Esophagus squamous epithelium (tissue), 5 donors: ENCODE data around the gene ZNF582. TPM values are rescaled to one million over a fixed set of nuclear protein-coding genes. Genes with fewer than 3 reads are reported as not detected.

Source experiments
- DNase-seq: peaks from one replicate; lab custom pipeline; 2025; lab: John Stamatoyannopoulos, UW
- H3K27ac ChIP-seq, 4 donors: fragments of 200-600 bp; sonication (generic); one replicate each; pipeline ENCODE4 v1.5.1; 2016 to 2019; ENCODE audit warnings: mild to moderate bottlenecking in 1 of 4
- H3K27me3 ChIP-seq, 4 donors: fragments of 200-600 bp; sonication (generic); 1 replicate in 3 of 4; 2 replicates in 1 of 4; pipeline versions ENCODE4 v1.5.1 to v1.6.0; 2017 to 2021; ENCODE audit warnings: antibody characterized with exemption in 1 of 4
- H3K36me3 ChIP-seq, 3 donors: fragments of 200-600 bp; sonication (generic); one replicate each; pipeline ENCODE4 v1.5.1; 2016 to 2019
- H3K4me1 ChIP-seq, 3 donors: fragments of 200-600 bp; sonication (generic); one replicate each; pipeline ENCODE4 v1.5.1; 2017 to 2019
- H3K4me3 ChIP-seq, 4 donors: fragments of 200-600 bp; sonication (generic); 1 replicate in 3 of 4; 2 replicates in 1 of 4; pipeline ENCODE4 v1.5.1; 2016 to 2019; ENCODE audit warnings: mild to moderate bottlenecking in 2 of 4, moderate library complexity in 1 of 4
- H3K9me3 ChIP-seq, 3 donors: fragments of 200-600 bp; sonication (generic); one replicate each; pipeline ENCODE4 v1.5.1; 2016 to 2019
- POLR2A ChIP-seq, 4 donors: fragments of 450-650 bp; IDR thresholded peaks; one replicate each; pipeline ENCODE4 v1.6.1; 2017; ENCODE audit warnings: antibody characterized with exemption in 4 of 4, mild to moderate bottlenecking in 4 of 4, moderate library complexity in 3 of 4
- WGBS, 2 donors: methylation state at CpG; one replicate each; pipeline ENCODE4 v1.1.5; 2018; 5-methylcytosine and 5-hydroxymethylcytosine counted together
- intact Hi-C: fragments of 100-400 bp; cut with DNase I; formaldehyde crosslinking; loops from one replicate; pipeline ENCODE4 v1.15.0; 2022
- total RNA-seq, 4 donors: library from RNA; depleted of rRNA; stranded (reverse); fragments of >200 nt; gene quantifications; one replicate each; pipeline ENCODE4 v1.1.0, GENCODE V29; 2016
- TF ChIP-seq, protein P1 (sequence below), 6 experiments: fragments of 450-650 bp in 4 of 6; fragments of 200-600 bp in 2 of 6; sonication (generic) in 2 of 6; IDR thresholded peaks; one replicate each; pipeline ENCODE4 v1.5.1; 2016 to 2019; ENCODE audit warnings: antibody characterized with exemption in 6 of 6, mild to moderate bottlenecking in 4 of 6, moderate library complexity in 4 of 6
- donor health status: DM: yes; HTN: yes; CAD: no.

ZNF582 gene
- 1 to 10 TPM in 1 of 4 donors, under 1 TPM in 3; 0.44 to 2.3 (median 0.86) TPM for total RNA-seq

DNA sequence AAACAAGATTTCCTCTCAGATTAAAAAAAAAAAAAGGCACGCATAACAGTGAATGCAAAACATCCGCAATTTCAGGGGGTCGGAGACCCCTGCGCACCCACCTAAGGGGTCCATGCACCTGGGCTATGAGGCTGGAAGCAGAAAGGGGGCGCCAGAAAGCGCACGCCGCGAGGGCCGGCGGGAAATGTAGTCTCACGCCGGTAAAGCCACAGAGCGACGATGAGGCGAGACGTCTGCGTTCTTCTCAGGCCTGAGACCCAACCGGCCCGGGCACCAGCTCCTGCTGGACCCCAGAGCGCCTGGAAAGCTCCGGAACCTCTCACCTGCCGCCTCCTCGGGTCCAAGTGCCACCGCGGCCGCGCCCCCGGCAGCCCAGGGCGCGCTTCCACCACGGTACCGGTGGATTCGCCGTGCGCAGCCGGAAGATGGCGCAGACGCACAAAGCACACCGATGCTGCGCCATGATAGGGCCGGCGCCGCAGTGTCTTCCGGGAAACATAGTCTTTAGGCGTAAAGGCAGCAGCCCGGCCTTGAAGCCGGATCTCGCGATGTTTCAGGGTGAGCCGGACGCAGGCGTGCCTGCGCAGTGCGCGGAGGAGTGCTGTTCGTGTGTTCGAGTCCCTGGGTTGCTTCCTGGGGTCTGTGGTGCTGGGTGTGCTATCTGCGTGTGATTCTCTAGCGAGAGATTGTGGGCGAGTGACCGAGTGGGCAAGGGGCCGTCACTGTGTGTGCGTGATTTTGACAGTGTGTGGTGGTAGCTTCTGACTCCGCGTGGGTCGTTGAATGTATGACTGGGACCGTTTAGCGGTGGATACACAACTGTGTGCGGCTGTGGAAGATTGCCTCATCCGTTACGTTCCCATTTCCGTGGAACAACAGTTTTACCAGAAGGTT, at the start of gene ZNF582:
Gene ZNF582, minus strand, starts transcription at position 416 of the 894 bp plus-strand sequence. CDS start 1,782 bp downstream, outside the sequence.
- intact Hi-C loops, result no loop called here
- Histone ChIP-seq H3K27me3 (no peaks in the 10 kb centered on the region), H3K4me3 (peak within 1 kb of the TSS; percentile 68 to 82 (median 76)), H3K36me3 (peaks cover 0 to 31% (median 6%) of the 10 kb centered on the region in 3 donors), H3K4me1 (peaks cover 0 to 20% (median 0%) of the 10 kb centered on the region in 3 donors), H3K9me3 (peaks cover 0 to 73% (median 3%) of the 10 kb centered on the region in 3 donors), H3K27ac (peak within 1 kb of the TSS; percentile 84 to 97 (median 94))
- DNase-seq, result peak; percentile 80
- 4 to 5% methylated on average over 20 to 22 of the region's 73 CpGs for WGBS, 2 donors
- TF ChIP-seq, protein P1, sequence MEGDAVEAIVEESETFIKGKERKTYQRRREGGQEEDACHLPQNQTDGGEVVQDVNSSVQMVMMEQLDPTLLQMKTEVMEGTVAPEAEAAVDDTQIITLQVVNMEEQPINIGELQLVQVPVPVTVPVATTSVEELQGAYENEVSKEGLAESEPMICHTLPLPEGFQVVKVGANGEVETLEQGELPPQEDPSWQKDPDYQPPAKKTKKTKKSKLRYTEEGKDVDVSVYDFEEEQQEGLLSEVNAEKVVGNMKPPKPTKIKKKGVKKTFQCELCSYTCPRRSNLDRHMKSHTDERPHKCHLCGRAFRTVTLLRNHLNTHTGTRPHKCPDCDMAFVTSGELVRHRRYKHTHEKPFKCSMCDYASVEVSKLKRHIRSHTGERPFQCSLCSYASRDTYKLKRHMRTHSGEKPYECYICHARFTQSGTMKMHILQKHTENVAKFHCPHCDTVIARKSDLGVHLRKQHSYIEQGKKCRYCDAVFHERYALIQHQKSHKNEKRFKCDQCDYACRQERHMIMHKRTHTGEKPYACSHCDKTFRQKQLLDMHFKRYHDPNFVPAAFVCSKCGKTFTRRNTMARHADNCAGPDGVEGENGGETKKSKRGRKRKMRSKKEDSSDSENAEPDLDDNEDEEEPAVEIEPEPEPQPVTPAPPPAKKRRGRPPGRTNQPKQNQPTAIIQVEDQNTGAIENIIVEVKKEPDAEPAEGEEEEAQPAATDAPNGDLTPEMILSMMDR (IDR thresholded peaks at IDR 0.05), result peak; percentile 42 to 61 (median 56)
- peak in 1 of 4 donors; percentile 9 for TF ChIP-seq POLR2A (IDR thresholded peaks at IDR 0.05)

DNA sequence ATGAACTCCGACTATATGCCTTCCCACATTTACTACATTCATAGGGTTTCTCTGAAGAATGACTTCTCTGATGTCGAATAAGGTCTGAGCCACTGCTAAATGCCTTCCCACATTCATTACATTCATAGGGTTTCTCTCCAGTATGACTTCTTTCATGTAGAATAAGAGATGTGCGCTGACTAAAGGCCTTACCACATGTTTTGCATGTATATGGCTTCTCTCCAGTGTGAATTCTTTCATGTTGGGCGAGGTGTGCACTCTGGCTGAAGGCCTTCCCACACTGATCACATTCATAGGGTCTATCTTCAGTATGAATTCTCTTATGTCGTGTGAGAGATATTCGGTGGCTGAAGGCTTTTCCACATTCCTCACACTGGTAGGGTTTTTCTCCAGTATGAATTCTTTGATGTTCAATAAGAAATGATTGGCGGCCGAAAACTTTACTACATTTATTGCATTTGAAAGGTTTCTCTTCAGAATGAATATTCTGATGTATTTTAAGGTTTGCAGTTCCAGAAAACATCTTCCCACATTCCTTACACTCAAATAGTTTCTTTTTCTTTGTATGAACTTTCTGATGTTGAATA, 48.0 kb upstream of the ZNF582 start:
- H3K27ac ChIP-seq, result no peak overlapping the region

DNA sequence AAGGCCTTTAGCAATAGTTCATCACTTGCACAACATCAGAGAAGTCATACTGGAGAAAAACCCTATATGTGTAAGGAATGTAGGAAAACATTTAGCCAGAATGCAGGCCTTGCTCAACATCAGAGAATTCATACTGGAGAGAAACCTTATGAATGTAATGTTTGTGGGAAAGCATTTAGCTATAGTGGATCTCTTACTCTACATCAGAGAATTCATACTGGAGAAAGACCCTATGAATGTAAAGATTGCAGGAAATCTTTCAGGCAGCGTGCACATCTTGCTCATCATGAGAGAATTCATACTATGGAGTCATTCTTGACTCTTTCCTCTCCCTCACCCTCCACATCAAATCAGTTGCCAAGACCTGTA, 30.6 kb upstream of the ZNF582 start:
- WGBS, 2 donors, result 88 to 100% methylated on average over 1 of the region's 1 CpG
- DNase-seq, result no peak
- no peaks in the 10 kb centered on the region for H3K27me3 ChIP-seq
- peaks cover 16 to 100% (median 99%) of the 10 kb centered on the region in 3 donors for H3K9me3 ChIP-seq
- H3K27ac ChIP-seq, result no peak overlapping the region
- intact Hi-C loops, result no loop called here
- peaks cover 0 to 44% (median 0%) of the 10 kb centered on the region in 3 donors for H3K36me3 ChIP-seq
- TF ChIP-seq, protein P1 (IDR thresholded peaks at IDR 0.05), result no peak
- no peak for TF ChIP-seq POLR2A (IDR thresholded peaks at IDR 0.05)
- H3K4me1 ChIP-seq, result no peaks in the 10 kb centered on the region
- H3K4me3 ChIP-seq, result no peak overlapping the region

More for the DNA sequence above, 48.0 kb upstream of the ZNF582 start:
- Histone ChIP-seq H3K4me1 (no peaks in the 10 kb centered on the region), H3K27me3 (no peaks in the 10 kb centered on the region), H3K9me3 (peaks cover 0 to 85% (median 66%) of the 10 kb centered on the region in 3 donors), H3K4me3 (no peak overlapping the region), H3K36me3 (peaks cover 0 to 39% (median 0%) of the 10 kb centered on the region in 3 donors)
- WGBS, 2 donors, result 92 to 95% methylated on average over 8 of the region's 8 CpGs
- no peak for DNase-seq
- intact Hi-C loops, result no loop called here
- TF ChIP-seq, protein P1 (IDR thresholded peaks at IDR 0.05), result no peak
- TF ChIP-seq POLR2A (IDR thresholded peaks at IDR 0.05), result no peak

DNA sequence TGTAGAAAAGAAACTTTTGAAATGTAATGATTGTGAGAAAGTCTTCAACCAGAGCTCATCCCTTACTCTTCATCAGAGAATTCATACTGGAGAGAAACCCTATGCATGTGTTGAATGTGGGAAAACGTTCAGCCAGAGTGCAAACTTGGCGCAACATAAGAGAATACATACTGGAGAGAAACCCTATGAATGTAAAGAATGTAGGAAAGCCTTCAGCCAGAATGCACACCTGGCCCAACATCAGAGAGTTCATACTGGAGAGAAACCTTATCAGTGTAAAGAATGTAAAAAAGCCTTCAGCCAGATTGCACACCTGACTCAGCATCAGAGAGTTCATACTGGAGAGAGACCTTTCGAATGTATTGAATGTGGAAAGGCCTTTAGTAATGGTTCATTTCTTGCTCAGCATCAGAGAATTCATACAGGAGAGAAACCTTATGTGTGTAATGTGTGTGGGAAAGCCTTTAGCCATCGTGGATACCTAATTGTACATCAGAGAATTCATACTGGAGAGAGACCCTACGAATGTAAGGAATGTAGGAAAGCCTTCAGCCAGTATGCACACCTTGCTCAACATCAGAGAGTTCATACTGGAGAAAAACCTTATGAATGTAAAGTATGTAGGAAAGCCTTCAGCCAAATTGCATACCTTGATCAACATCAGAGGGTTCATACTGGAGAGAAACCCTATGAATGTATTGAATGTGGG, 30.1 kb upstream of the ZNF582 start:
- DNase-seq, result no peak
- Histone ChIP-seq H3K36me3 (peaks cover 0 to 50% (median 0%) of the 10 kb centered on the region in 3 donors), H3K27me3 (no peaks in the 10 kb centered on the region), H3K9me3 (peaks cover 18 to 100% (median 99%) of the 10 kb centered on the region in 3 donors), H3K4me1 (no peaks in the 10 kb centered on the region), H3K4me3 (no peak overlapping the region), H3K27ac (no peak overlapping the region)
- TF ChIP-seq POLR2A (IDR thresholded peaks at IDR 0.05), result no peak
- TF ChIP-seq, protein P1 (IDR thresholded peaks at IDR 0.05), result no peak
- intact Hi-C loops, result no loop called here
- WGBS, 2 donors, result 87 to 92% methylated on average over 5 of the region's 5 CpGs
